ENCODE results near the gene DNAJA4. TPM values are rescaled to one million over a fixed set of nuclear protein-coding genes. Genes with fewer than 3 reads are reported as not detected.
A peak's percentile ranks its signal among the peaks of the same experiment; 100 is the strongest.

Gene DNAJA4
- total RNA-seq, 1 donor from 2014 or later: not detected

GRCh38 chr15:78321786-78322185, 57.4 kb downstream of the DNAJA4 start:
- Mint-ChIP-seq H3K27me3 (ENCODE audit: unreplicated experiment) (no peaks in the 10 kb centered on the region), H3K9me3 (ENCODE audit: unreplicated experiment) (no peaks in the 10 kb centered on the region), H3K4me3 (ENCODE audit: unreplicated experiment) (no peak overlapping the region), H3K36me3 (ENCODE audit: unreplicated experiment) (no peaks in the 10 kb centered on the region), H3K4me1 (ENCODE audit: unreplicated experiment) (peaks cover 27% of the 10 kb centered on the region), H3K27ac (ENCODE audit: unreplicated experiment) (peak overlapping the region; percentile 59)
- no peak for DNase-seq (ENCODE audit: extremely low spot score, unreplicated experiment)
- TF ChIP-seq, protein P1, sequence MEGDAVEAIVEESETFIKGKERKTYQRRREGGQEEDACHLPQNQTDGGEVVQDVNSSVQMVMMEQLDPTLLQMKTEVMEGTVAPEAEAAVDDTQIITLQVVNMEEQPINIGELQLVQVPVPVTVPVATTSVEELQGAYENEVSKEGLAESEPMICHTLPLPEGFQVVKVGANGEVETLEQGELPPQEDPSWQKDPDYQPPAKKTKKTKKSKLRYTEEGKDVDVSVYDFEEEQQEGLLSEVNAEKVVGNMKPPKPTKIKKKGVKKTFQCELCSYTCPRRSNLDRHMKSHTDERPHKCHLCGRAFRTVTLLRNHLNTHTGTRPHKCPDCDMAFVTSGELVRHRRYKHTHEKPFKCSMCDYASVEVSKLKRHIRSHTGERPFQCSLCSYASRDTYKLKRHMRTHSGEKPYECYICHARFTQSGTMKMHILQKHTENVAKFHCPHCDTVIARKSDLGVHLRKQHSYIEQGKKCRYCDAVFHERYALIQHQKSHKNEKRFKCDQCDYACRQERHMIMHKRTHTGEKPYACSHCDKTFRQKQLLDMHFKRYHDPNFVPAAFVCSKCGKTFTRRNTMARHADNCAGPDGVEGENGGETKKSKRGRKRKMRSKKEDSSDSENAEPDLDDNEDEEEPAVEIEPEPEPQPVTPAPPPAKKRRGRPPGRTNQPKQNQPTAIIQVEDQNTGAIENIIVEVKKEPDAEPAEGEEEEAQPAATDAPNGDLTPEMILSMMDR (IDR thresholded peaks at IDR 0.05): no peak

- no peaks in the 10 kb centered on the region for H3K36me3 Mint-ChIP-seq (ENCODE audit: unreplicated experiment)
- H3K4me1 Mint-ChIP-seq (ENCODE audit: unreplicated experiment): peaks cover 27% of the 10 kb centered on the region
- TF ChIP-seq, protein P1 (IDR thresholded peaks at IDR 0.05): no peak
- H3K27me3 Mint-ChIP-seq (ENCODE audit: unreplicated experiment): no peaks in the 10 kb centered on the region
- DNase-seq (ENCODE audit: extremely low spot score, unreplicated experiment): no peak
- H3K27ac Mint-ChIP-seq (ENCODE audit: unreplicated experiment): peak overlapping the region; percentile 59
- H3K9me3 Mint-ChIP-seq (ENCODE audit: unreplicated experiment): no peaks in the 10 kb centered on the region
- H3K4me3 Mint-ChIP-seq (ENCODE audit: unreplicated experiment): no peak overlapping the region
These were observed 57.9 kb downstream of the DNAJA4 start for GRCh38 chr15:78322243-78322642.

- Mint-ChIP-seq H3K9me3 (ENCODE audit: unreplicated experiment) (no peaks in the 10 kb centered on the region), H3K4me3 (ENCODE audit: unreplicated experiment) (no peak overlapping the region), H3K27me3 (ENCODE audit: unreplicated experiment) (no peaks in the 10 kb centered on the region), H3K4me1 (ENCODE audit: unreplicated experiment) (peaks cover 27% of the 10 kb centered on the region), H3K36me3 (ENCODE audit: unreplicated experiment) (no peaks in the 10 kb centered on the region), H3K27ac (ENCODE audit: unreplicated experiment) (no peak overlapping the region)
- no peak for DNase-seq (ENCODE audit: extremely low spot score, unreplicated experiment)
- TF ChIP-seq, protein P1 (IDR thresholded peaks at IDR 0.05): no peak
These were observed 58.6 kb downstream of the DNAJA4 start for GRCh38 chr15:78322724-78323521.

DNA sequence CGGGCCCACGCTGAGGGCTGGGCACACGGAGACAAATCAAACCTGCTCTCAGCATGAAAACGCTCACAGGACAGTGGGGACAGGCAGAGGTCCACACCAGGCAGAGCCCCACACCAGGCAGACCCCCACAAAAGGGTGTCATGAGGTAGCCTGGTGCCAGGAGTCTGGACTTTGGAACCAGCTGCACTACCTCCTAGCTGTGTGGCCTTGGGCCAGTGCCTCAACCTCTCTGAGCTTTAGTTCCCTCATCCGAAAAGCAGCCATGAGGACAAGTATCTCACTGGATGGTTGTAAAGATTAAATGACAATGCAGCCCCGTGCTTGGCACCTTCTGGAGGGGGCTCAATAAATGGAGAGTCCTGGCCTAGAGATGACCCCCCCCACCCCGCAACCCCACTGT, 59.3 kb downstream of the DNAJA4 start:
- Mint-ChIP-seq H3K4me1 (ENCODE audit: unreplicated experiment) (peaks cover 27% of the 10 kb centered on the region), H3K36me3 (ENCODE audit: unreplicated experiment) (no peaks in the 10 kb centered on the region), H3K27ac (ENCODE audit: unreplicated experiment) (no peak overlapping the region), H3K27me3 (ENCODE audit: unreplicated experiment) (no peaks in the 10 kb centered on the region), H3K4me3 (ENCODE audit: unreplicated experiment) (no peak overlapping the region), H3K9me3 (ENCODE audit: unreplicated experiment) (no peaks in the 10 kb centered on the region)
- no peak for DNase-seq (ENCODE audit: extremely low spot score, unreplicated experiment)
- TF ChIP-seq, protein P1 (IDR thresholded peaks at IDR 0.05): no peak

DNA sequence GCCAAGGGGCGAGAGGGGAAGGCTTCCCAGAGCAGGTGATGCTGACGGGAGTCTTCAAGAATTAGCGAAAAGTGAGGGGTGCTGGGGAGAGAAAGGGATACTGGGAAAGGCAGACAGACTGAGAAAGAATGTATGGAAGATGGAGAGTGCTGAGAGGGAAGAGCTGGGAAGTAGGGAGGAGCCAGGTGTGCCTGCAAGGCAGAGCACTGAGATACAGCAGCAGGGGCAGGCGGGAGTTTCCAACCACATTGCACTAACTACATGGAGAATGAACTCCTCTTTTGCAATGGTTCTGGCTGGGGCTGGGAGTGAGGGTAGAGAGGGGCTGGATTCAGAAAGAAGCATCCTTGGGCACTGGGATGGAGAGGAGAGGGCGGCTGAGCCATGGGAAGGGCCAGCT, 59.8 kb downstream of the DNAJA4 start:
- Mint-ChIP-seq H3K36me3 (ENCODE audit: unreplicated experiment) (no peaks in the 10 kb centered on the region), H3K27ac (ENCODE audit: unreplicated experiment) (no peak overlapping the region), H3K4me1 (ENCODE audit: unreplicated experiment) (peaks cover 27% of the 10 kb centered on the region), H3K27me3 (ENCODE audit: unreplicated experiment) (no peaks in the 10 kb centered on the region), H3K9me3 (ENCODE audit: unreplicated experiment) (no peaks in the 10 kb centered on the region), H3K4me3 (ENCODE audit: unreplicated experiment) (no peak overlapping the region)
- no peak for DNase-seq (ENCODE audit: extremely low spot score, unreplicated experiment)
- TF ChIP-seq, protein P1 (IDR thresholded peaks at IDR 0.05): no peak

Data from osteocyte (in vitro differentiated cells).